ENCODE data around the gene ATG7.

Gene ATG7

GRCh38 chr3:11379238-11379823, 107.1 kb downstream of the ATG7 start:
- Histone ChIP-seq H3K27ac (no peak overlapping the region), H3K36me3 (ENCODE audit: insufficient read depth) (no peaks in the 10 kb centered on the region), H3K4me2 (no peak overlapping the region), H2AFZ (ENCODE audit: low read depth) (no peak overlapping the region), H4K20me1 (ENCODE audit: insufficient read depth) (no peaks in the 10 kb centered on the region), H3K4me3 (IDR thresholded peaks at IDR 0.05; ENCODE audit: insufficient read depth, low read depth, low read length) (no peak overlapping the region), H3K9ac (no peak overlapping the region), H3K4me1 (ENCODE audit: low read depth, poor library complexity, severe bottlenecking) (peaks cover 8% of the 10 kb centered on the region), H3K27me3 (ENCODE audit: insufficient read depth, low read depth) (no peaks in the 10 kb centered on the region), H3K79me2 (ENCODE audit: insufficient read depth, low read depth) (no peaks in the 10 kb centered on the region)
- peak; percentile 34; the same call in 1 of the 2 replicates for TF ChIP-seq CTCF (conservative IDR thresholded peaks at IDR 0.05; ENCODE audit: low read depth, low read length)

- H3K4me1 ChIP-seq (ENCODE audit: low read depth, poor library complexity, severe bottlenecking), result peaks cover 8% of the 10 kb centered on the region
- no peak overlapping the region for H2AFZ ChIP-seq (ENCODE audit: low read depth)
- no peak overlapping the region for H3K9ac ChIP-seq
- TF ChIP-seq CTCF (conservative IDR thresholded peaks at IDR 0.05; ENCODE audit: low read depth, low read length), result no peak
- no peak overlapping the region for H3K27ac ChIP-seq
- H3K4me3 ChIP-seq (IDR thresholded peaks at IDR 0.05; ENCODE audit: insufficient read depth, low read depth, low read length), result no peak overlapping the region
- no peak overlapping the region for H3K4me2 ChIP-seq
- H3K36me3 ChIP-seq (ENCODE audit: insufficient read depth), result no peaks in the 10 kb centered on the region
- no peaks in the 10 kb centered on the region for H3K79me2 ChIP-seq (ENCODE audit: insufficient read depth, low read depth)
- H3K27me3 ChIP-seq (ENCODE audit: insufficient read depth, low read depth), result no peaks in the 10 kb centered on the region
- H4K20me1 ChIP-seq (ENCODE audit: insufficient read depth), result no peaks in the 10 kb centered on the region
These were observed 107.9 kb downstream of the ATG7 start for GRCh38 chr3:11379824-11380701.

- Histone ChIP-seq H3K4me2 (no peak overlapping the region), H3K27ac (no peak overlapping the region), H2AFZ (ENCODE audit: low read depth) (no peak overlapping the region), H3K9ac (no peak overlapping the region), H3K79me2 (ENCODE audit: insufficient read depth, low read depth) (no peaks in the 10 kb centered on the region), H3K27me3 (ENCODE audit: insufficient read depth, low read depth) (no peaks in the 10 kb centered on the region), H4K20me1 (ENCODE audit: insufficient read depth) (no peaks in the 10 kb centered on the region), H3K4me1 (ENCODE audit: low read depth, poor library complexity, severe bottlenecking) (peaks cover 4% of the 10 kb centered on the region), H3K36me3 (ENCODE audit: insufficient read depth) (no peaks in the 10 kb centered on the region), H3K4me3 (IDR thresholded peaks at IDR 0.05; ENCODE audit: insufficient read depth, low read depth, low read length) (no peak overlapping the region)
- TF ChIP-seq CTCF (conservative IDR thresholded peaks at IDR 0.05; ENCODE audit: low read depth, low read length), result no peak
These were observed 108.9 kb downstream of the ATG7 start for GRCh38 chr3:11381141-11381540.

- no peaks in the 10 kb centered on the region for H3K4me1 ChIP-seq (ENCODE audit: low read depth, poor library complexity, severe bottlenecking)
- H3K4me2 ChIP-seq, result no peak overlapping the region
- H3K9ac ChIP-seq, result no peak overlapping the region
- no peaks in the 10 kb centered on the region for H3K27me3 ChIP-seq (ENCODE audit: insufficient read depth, low read depth)
- no peak for TF ChIP-seq CTCF (conservative IDR thresholded peaks at IDR 0.05; ENCODE audit: low read depth, low read length)
- H2AFZ ChIP-seq (ENCODE audit: low read depth), result no peak overlapping the region
- H3K27ac ChIP-seq, result no peak overlapping the region
- no peaks in the 10 kb centered on the region for H3K36me3 ChIP-seq (ENCODE audit: insufficient read depth)
- no peaks in the 10 kb centered on the region for H4K20me1 ChIP-seq (ENCODE audit: insufficient read depth)
- no peaks in the 10 kb centered on the region for H3K79me2 ChIP-seq (ENCODE audit: insufficient read depth, low read depth)
- H3K4me3 ChIP-seq (IDR thresholded peaks at IDR 0.05; ENCODE audit: insufficient read depth, low read depth, low read length), result no peak overlapping the region
These were observed 109.4 kb downstream of the ATG7 start for GRCh38 chr3:11381563-11381962.
